Esophagus muscularis mucosa (tissue), 4 donors: ENCODE measurements around the gene PPA1. TPM values are rescaled to one million over a fixed set of nuclear protein-coding genes. Genes with fewer than 3 reads are reported as not detected.

Experiments used
- DNase-seq: peaks from one replicate; pipeline ENCODE4 v3.0.0-alpha.2; 2017; ENCODE audit errors: extremely low spot score
- H3K27ac ChIP-seq, 4 donors: fragments of 200-600 bp; sonication (generic); replicated peaks in 1 of 4; 1 replicate in 3 of 4; 2 replicates in 1 of 4; pipeline ENCODE4 v1.5.1; 2016 to 2019; ENCODE audit warnings: mild to moderate bottlenecking in 1 of 4
- H3K27me3 ChIP-seq, 4 donors: fragments of 200-600 bp; sonication (generic); one replicate each; pipeline versions ENCODE4 v1.5.1 to v1.6.0; 2016 to 2019
- H3K36me3 ChIP-seq, 4 donors: fragments of 200-600 bp; sonication (generic); one replicate each; pipeline ENCODE4 v1.5.1; 2016 to 2019
- H3K4me1 ChIP-seq, 4 donors: fragments of 200-600 bp; sonication (generic); one replicate each; pipeline ENCODE4 v1.5.1; 2016 to 2019
- H3K4me3 ChIP-seq, 4 donors: fragments of 200-600 bp; sonication (generic); 1 replicate in 2 of 4; 2 replicates in 2 of 4; pipeline ENCODE4 v1.5.1; 2016 to 2019; ENCODE audit warnings: mild to moderate bottlenecking in 4 of 4, moderate library complexity in 1 of 4
- H3K9me3 ChIP-seq, 4 donors: fragments of 200-600 bp; sonication (generic); 1 replicate in 3 of 4; 2 replicates in 1 of 4; pipeline ENCODE4 v1.5.1; 2016 to 2019
- EP300 ChIP-seq: sonication (generic); formaldehyde crosslinking; IDR thresholded peaks from one replicate; pipeline ENCODE4 v1.6.1; 2017; ENCODE audit warnings: antibody characterized with exemption
- POLR2A ChIP-seq: fragments of 450-650 bp; IDR thresholded peaks from one replicate; pipeline ENCODE4 v1.6.1; 2017; ENCODE audit warnings: antibody characterized with exemption, moderate library complexity, mild to moderate bottlenecking, low read depth
- POLR2AphosphoS5 ChIP-seq, 2 donors: sonication (generic); formaldehyde crosslinking; IDR thresholded peaks; one replicate each; pipeline ENCODE4 v1.6.1; 2017; ENCODE audit warnings: antibody characterized with exemption in 2 of 2
- WGBS: methylation state at CpG from one replicate; pipeline ENCODE4 v1.1.5; 2018; 5-methylcytosine and 5-hydroxymethylcytosine counted together
- intact Hi-C: fragments of 100-400 bp; cut with DNase I; formaldehyde crosslinking; loops from one replicate; pipeline ENCODE4 v1.15.1; 2023
- total RNA-seq, 4 donors: library from RNA; depleted of rRNA; stranded (reverse); fragments of >200 nt; gene quantifications; one replicate each; pipeline versions ENCODE4 v1.1.0 to v1.2.1, GENCODE V29; 2016
- TF ChIP-seq, protein P1 (sequence below), 3 experiments: fragments of 200-600 bp in 2 of 3; fragments of 450-650 bp in 1 of 3; sonication (generic) in 2 of 3; IDR thresholded peaks; one replicate each; pipeline ENCODE4 v1.5.1; 2017 to 2019; ENCODE audit warnings: antibody characterized with exemption in 3 of 3, mild to moderate bottlenecking in 2 of 3, moderate library complexity in 1 of 3

Gene PPA1
- total RNA-seq, result 100 to 1,000 TPM in 1 of 4 donors, 10 to 100 TPM in 3; 72.6 to 105 (median 82.2) TPM

DNA sequence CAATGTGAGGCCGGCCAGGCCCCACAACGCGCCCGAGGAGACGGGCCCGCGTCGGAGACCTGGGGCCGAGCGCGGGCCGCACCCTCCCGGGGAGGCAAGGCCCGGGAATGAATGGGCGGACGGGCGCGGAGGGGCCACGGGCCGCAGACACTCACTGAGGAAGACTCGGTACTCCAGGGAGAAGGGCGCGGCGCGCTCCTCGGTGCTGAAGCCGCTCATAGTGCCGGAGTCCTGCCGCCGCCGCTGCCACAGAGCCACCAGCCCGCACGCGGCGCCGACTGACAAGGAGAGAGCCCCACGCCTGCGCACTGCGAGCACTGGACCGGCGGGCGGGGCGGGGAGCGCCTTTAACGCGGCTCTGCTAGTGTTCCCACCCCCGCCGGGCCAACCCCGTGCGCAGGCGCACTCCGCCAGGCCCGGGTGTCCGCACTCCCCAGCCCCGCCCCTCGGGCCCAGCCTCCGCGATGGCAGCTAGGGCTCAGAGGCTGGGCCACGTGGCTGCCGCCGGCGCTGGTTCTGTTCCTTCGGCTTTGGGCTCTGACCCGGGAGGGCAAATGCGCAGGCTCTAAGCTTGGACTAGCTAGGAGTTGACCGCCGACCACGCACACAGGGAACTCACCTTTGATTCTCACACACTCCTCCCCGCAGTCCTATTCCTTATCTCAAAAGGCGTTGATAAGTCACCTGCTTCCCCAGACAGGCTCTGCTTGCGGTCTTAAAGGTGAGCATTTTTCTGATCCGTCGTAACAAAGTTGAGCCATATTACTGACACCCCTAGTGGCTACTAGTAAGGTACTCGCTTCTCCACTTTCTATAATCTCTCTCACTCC lies at the start of gene PPA1:
Gene PPA1 (minus strand): TSS at position 321 of the 830 bp plus-strand sequence. CDS start 102 bp downstream, at position 219.
- Histone ChIP-seq H3K27ac (peak within 1 kb of the TSS; percentile 81 to 84 (median 83)), H3K4me3 (peak within 1 kb of the TSS; percentile 75 to 96 (median 88)), H3K27me3 (no peaks in the 10 kb centered on the region), H3K4me1 (peaks cover 24 to 36% (median 31%) of the 10 kb centered on the region in 4 donors), H3K9me3 (no peaks in the 10 kb centered on the region), H3K36me3 (peaks cover 0 to 19% (median 4%) of the 10 kb centered on the region in 4 donors)
- intact Hi-C loops, result loop anchor here (10.0 kb wide), 1 partner anchor 301 kb away; no protein-coding TSS in a partner anchor
- DNase-seq, result peak; percentile 99
- peak; percentile 62 for TF ChIP-seq POLR2A
- peak; percentile 93 to 94 for TF ChIP-seq POLR2AphosphoS5 (IDR thresholded peaks at IDR 0.05)
- TF ChIP-seq EP300, result no peak
- TF ChIP-seq, protein P1, sequence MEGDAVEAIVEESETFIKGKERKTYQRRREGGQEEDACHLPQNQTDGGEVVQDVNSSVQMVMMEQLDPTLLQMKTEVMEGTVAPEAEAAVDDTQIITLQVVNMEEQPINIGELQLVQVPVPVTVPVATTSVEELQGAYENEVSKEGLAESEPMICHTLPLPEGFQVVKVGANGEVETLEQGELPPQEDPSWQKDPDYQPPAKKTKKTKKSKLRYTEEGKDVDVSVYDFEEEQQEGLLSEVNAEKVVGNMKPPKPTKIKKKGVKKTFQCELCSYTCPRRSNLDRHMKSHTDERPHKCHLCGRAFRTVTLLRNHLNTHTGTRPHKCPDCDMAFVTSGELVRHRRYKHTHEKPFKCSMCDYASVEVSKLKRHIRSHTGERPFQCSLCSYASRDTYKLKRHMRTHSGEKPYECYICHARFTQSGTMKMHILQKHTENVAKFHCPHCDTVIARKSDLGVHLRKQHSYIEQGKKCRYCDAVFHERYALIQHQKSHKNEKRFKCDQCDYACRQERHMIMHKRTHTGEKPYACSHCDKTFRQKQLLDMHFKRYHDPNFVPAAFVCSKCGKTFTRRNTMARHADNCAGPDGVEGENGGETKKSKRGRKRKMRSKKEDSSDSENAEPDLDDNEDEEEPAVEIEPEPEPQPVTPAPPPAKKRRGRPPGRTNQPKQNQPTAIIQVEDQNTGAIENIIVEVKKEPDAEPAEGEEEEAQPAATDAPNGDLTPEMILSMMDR (IDR thresholded peaks at IDR 0.05), result peak in 1 of 3 experiments; percentile 13
- WGBS, result 0% methylated on average over 33 of the region's 74 CpGs

DNA sequence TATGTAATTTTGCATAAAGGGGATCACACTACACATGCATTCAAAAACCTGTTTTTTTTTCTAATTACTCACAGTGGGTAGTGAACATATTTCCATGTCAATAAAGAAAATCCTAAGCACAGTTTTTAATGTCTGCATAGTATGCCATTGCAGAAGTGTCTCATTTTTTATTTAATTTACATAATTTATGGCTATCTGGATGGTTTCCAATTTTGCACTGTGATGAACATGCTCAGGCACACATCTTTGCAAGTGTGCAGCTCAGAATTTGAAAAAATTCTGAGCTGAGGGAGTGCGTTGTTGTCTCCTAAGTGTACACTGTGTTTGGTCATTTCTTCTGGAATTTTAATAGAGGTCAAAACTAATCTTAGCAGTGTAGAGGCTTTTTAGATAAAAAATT lies 48.4 kb upstream of the PPA1 start:
- H3K9me3 ChIP-seq, result no peaks in the 10 kb centered on the region
- no peak overlapping the region for H3K27ac ChIP-seq
- peaks cover 5 to 11% (median 9%) of the 10 kb centered on the region in 4 donors for H3K4me1 ChIP-seq
- no peak for DNase-seq
- H3K36me3 ChIP-seq, result no peaks in the 10 kb centered on the region
- TF ChIP-seq POLR2A (no peak), EP300 (no peak), POLR2AphosphoS5 (IDR thresholded peaks at IDR 0.05) (no peak)
- TF ChIP-seq, protein P1 (IDR thresholded peaks at IDR 0.05), result no peak
- peaks cover 6 to 43% (median 24%) of the 10 kb centered on the region in 4 donors for H3K27me3 ChIP-seq
- 63% methylated on average over 1 of the region's 1 CpG for WGBS
- no peak overlapping the region for H3K4me3 ChIP-seq
- intact Hi-C loops, result no loop called here

DNA sequence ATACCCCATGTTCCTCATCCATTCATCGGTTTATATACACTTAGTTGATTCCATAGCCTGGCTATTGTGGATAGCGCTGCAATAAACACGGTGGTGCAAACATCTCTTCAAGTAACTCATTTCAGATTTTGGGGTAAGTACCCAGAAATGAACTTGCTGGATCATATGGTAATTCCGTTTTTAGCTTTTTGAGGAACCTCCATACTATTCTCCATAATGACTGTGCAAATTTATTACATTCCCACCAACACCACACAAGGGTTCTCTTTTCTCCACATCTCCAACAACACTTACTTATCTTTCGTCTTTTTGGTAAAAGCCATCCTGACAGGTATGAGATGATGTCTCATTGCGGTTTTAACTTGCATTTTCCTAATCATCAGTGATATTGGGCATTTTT lies 46.9 kb upstream of the PPA1 start:
- intact Hi-C loops, result no loop called here
- peaks cover 5 to 11% (median 9%) of the 10 kb centered on the region in 4 donors for H3K4me1 ChIP-seq
- no peak overlapping the region for H3K4me3 ChIP-seq
- TF ChIP-seq, protein P1 (IDR thresholded peaks at IDR 0.05), result no peak
- TF ChIP-seq POLR2A (no peak), POLR2AphosphoS5 (IDR thresholded peaks at IDR 0.05) (no peak), EP300 (no peak)
- H3K36me3 ChIP-seq, result no peaks in the 10 kb centered on the region
- peaks cover 6 to 28% (median 17%) of the 10 kb centered on the region in 4 donors for H3K27me3 ChIP-seq
- no peak for DNase-seq
- peaks cover 0 to 10% (median 4%) of the 10 kb centered on the region in 4 donors for H3K9me3 ChIP-seq
- H3K27ac ChIP-seq, result no peak overlapping the region
- 83% methylated on average over 6 of the region's 6 CpGs for WGBS

DNA sequence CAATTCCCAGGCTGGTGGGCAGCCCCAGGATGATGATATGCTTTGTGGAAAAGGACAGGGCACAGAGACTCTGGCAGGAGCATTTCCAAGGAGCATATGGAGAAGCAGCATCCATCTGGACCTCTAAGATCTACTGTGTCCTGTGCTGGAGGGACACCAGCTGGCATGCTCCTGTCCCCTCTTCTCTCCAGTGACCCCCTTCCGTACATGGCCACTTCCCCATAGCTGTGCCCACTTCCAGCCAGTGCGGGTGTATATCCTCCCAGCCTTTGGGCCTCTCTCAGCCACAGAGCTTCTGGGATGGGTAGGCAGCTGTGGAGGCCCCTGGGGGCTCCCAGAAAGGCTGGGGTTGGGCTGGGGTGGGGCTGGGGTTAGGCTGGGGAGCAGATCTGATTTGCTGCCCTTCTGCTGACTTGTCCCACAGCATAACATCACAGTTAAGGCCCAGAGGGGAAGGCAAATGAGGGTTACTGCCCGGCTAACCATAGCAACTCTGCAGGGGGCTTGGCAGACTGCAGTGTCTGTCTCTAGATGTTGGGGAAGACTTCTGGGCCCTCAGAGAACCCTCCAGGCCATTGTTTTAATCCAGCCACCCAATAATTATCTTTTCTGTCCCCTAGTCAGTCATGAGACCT lies 44.3 kb upstream of the PPA1 start:
- no peaks in the 10 kb centered on the region for H3K36me3 ChIP-seq
- no peaks in the 10 kb centered on the region for H3K4me1 ChIP-seq
- no peak overlapping the region for H3K4me3 ChIP-seq
- no peak for TF ChIP-seq EP300
- TF ChIP-seq POLR2A, result no peak
- TF ChIP-seq, protein P1 (IDR thresholded peaks at IDR 0.05), result no peak
- no peak for TF ChIP-seq POLR2AphosphoS5 (IDR thresholded peaks at IDR 0.05)
- intact Hi-C loops, result no loop called here
- no peak overlapping the region for H3K27ac ChIP-seq
- no peak for DNase-seq
- 100% methylated on average over 2 of the region's 3 CpGs for WGBS
- H3K27me3 ChIP-seq, result peaks cover 0 to 2% (median 0%) of the 10 kb centered on the region in 4 donors
- peaks cover 0 to 10% (median 4%) of the 10 kb centered on the region in 4 donors for H3K9me3 ChIP-seq
